A549 treated with AZD2906 at 1 μM for 4 hours (cell line): ENCODE results near the gene BLMH. TPM values are rescaled to one million over a fixed set of nuclear protein-coding genes. Genes with fewer than 3 reads are reported as not detected.

Experiments
- total RNA-seq: library from RNA; stranded (reverse); fragments of 200-300 nt; extraction: Qiagen RNA extraction; gene quantifications from 5 replicates; pipeline ENCODE4 v1.2.3, GENCODE V29; 2022

The BLMH gene
- total RNA-seq, result 38.0 to 48.9 TPM (median 41.6 TPM) in 5 replicates

GRCh38 chr17:30291543-30292285, at the start of gene BLMH:
Gene BLMH, minus strand, starts transcription at chr17:30291944. Its CDS starts 125 bp downstream, at chr17:30291819.

DNA sequence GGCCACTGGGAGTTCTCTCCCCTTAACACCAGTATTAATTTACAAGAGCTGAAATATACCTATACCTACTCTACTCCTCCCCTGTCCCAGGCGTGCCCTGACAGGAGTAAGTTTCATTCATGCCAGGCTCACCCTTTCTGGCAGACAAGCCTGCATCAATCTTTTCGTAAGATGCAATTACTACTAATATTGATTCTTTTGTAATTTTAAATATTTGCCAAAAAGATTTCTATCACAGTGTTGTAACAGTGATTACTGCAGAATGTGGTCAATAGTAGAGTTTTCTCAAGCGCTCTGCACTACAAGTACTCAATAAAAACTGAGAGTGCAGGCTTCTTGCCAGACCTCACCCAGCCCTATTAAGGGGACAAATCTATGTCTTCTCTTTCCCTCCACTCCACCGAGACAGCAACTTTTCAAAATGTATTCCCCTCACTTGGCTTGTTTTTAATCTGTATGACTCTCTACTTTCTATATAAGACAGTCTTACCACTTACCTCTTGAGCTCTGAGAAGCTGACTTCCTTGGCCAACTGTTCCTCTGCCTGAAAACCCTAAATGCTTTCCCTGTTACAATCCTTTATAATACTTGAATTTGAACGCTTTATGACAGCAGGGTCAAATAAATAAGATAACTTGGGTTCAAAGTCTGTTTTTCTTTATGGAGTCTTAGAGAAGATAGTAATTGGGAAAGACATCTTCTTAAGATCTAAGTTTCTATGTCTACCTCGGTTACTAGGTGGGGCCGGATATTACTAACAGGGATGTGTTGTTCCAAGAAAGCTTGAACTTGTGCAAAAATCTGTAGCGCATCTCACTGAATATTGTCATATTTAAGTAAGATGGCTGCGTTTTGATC, 42.0 kb upstream of the BLMH start, which contains the start of gene TMIGD1:
Gene TMIGD1, minus strand, starts transcription at position 555 of the 858 bp plus-strand sequence. CDS start 1,924 bp downstream, outside the sequence.

DNA sequence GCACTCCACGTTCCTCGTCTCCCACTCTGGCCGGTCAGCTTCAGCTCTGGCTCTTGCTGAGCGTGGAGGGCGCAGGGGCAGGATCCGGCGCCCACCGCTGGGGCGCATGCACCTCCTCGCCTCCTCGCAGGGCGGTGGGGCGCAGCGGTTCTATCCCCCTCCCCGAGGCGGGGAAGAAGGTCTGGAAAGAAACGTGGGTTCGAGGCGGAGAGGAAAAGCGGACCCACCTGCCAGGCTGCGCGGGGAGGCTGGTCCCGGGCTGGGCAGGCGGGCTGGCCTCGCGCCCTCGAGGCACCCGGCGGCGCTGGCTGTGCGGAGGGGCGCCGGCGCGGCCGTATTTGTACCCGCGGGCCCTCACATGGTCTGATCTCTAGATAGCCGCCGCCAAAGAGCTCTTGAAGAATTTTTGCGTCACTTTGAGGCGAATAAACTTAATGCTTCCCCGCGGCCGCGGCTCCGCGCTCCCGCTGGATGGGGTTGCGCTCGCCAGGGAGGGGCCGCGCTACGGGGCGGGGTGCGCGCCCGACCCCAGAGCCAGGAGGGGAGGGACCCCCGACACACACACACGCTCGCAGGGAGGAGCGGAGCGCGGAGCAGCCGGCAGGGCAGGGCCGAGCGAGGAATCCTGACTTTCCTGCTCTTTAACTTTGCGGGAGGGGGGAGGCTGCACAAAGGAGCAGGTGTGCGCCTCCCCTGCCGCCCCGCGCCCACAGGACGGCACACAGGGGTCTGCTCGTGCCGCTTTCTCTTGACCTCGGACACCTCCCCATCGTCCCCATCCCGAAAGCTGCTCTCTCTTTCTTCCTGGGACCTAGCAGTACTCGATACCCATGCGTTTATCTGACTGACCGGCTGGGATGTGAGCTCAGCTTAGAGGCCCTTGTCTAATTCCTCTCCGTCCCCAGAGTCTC, 56.1 kb downstream of the BLMH start, which contains the start of gene SLC6A4:
Gene SLC6A4, minus strand, starts transcription at position 312 of the 911 bp plus-strand sequence. CDS start 13,739 bp downstream, outside the sequence.

Other genes with a start within 250 kb of the BLMH start
- 25.3 to 36.0 TPM (median 26.3 TPM) in 5 replicates for gene NSRP1, start 175.1 kb downstream of the BLMH start, total RNA-seq
- 0.07 to 0.08 TPM (median 0.07 TPM) in 3 of 5 replicates, not detected in the others for gene SLC6A4, start 56.2 kb downstream of the BLMH start, total RNA-seq
- gene TMIGD1, start 42.1 kb upstream of the BLMH start, total RNA-seq, result not detected in 5 replicates
- 26.1 to 34.6 TPM (median 29.9 TPM) in 5 replicates for gene CPD, start 87.0 kb upstream of the BLMH start, total RNA-seq
- 30.9 to 51.3 TPM (median 36.0 TPM) in 5 replicates for gene GOSR1, start 185.5 kb upstream of the BLMH start, total RNA-seq